Neural crest cell (in vitro differentiated cells): ENCODE data around the gene CGREF1. TPM values are rescaled to one million over a fixed set of nuclear protein-coding genes. Genes with fewer than 3 reads are reported as not detected.

ENCODE experiments used
- DNase-seq: peaks from one replicate; pipeline ENCODE4 v3.0.0; 2021; ENCODE audit warnings: low read depth, mixed read lengths, low spot score
- H3K27ac Mint-ChIP-seq: one replicate; pipeline ENCODE4 v1.8.0; 2021; ENCODE audit warnings: mild to moderate bottlenecking, mixed read lengths; ENCODE audit not compliant: unreplicated experiment
- H3K27me3 Mint-ChIP-seq: 2 replicates; pipeline ENCODE4 v1.8.0; 2021; ENCODE audit warnings: low read depth, mild to moderate bottlenecking, mixed read lengths
- H3K36me3 Mint-ChIP-seq: 2 replicates; pipeline ENCODE4 v1.8.0; 2021; ENCODE audit warnings: low read depth, mild to moderate bottlenecking, mixed read lengths
- H3K4me1 Mint-ChIP-seq: 2 replicates; pipeline ENCODE4 v1.8.0; 2021; ENCODE audit warnings: mixed read lengths
- H3K4me3 Mint-ChIP-seq: one replicate; pipeline ENCODE4 v1.8.0; 2021; ENCODE audit warnings: mild to moderate bottlenecking, mixed read lengths
- H3K9me3 Mint-ChIP-seq: 2 replicates; pipeline ENCODE4 v1.8.0; 2021; ENCODE audit warnings: mixed read lengths
- CTCF ChIP-seq: fragments of 200-600 bp; sonication (generic); conservative IDR thresholded peaks from 2 replicates; pipeline ENCODE4 v1.5.0; 2021; ENCODE audit warnings: antibody characterized with exemption, mild to moderate bottlenecking
- total RNA-seq: library from RNA; stranded (reverse); gene quantifications from 2 replicates; pipeline ENCODE4 v1.2.1, GENCODE V29; 2021

CGREF1 gene
- total RNA-seq, 1 donor from 2014 or later: 2.1 TPM

- H3K9me3 Mint-ChIP-seq: no peaks in the 10 kb centered on the region
- peaks cover 6% of the 10 kb centered on the region for H3K27me3 Mint-ChIP-seq
- DNase-seq: no peak
- H3K4me1 Mint-ChIP-seq: no peaks in the 10 kb centered on the region
- H3K36me3 Mint-ChIP-seq: no peaks in the 10 kb centered on the region
- H3K4me3 Mint-ChIP-seq: no peak overlapping the region
- H3K27ac Mint-ChIP-seq: no peak overlapping the region
- no peak for TF ChIP-seq CTCF
These were observed 16.6 kb downstream of the CGREF1 start for GRCh38 chr2:27102329-27102728.

- Mint-ChIP-seq H3K4me1 (peaks cover 11% of the 10 kb centered on the region), H3K9me3 (no peaks in the 10 kb centered on the region), H3K4me3 (no peak overlapping the region), H3K27me3 (no peaks in the 10 kb centered on the region), H3K27ac (no peak overlapping the region), H3K36me3 (no peaks in the 10 kb centered on the region)
- DNase-seq: no peak
- TF ChIP-seq CTCF: no peak
These were observed 18.9 kb downstream of the CGREF1 start for GRCh38 chr2:27100036-27100435.

- Mint-ChIP-seq H3K27ac (no peak overlapping the region), H3K4me1 (peaks cover 11% of the 10 kb centered on the region), H3K36me3 (no peaks in the 10 kb centered on the region), H3K27me3 (no peaks in the 10 kb centered on the region), H3K4me3 (no peak overlapping the region), H3K9me3 (no peaks in the 10 kb centered on the region)
- TF ChIP-seq CTCF: no peak
- no peak for DNase-seq
These were observed 19.5 kb downstream of the CGREF1 start for GRCh38 chr2:27099334-27099955.

GRCh38 chr2:27097341-27097740, 21.6 kb downstream of the CGREF1 start:
- DNase-seq: no peak
- Mint-ChIP-seq H3K4me1 (peaks cover 11% of the 10 kb centered on the region), H3K36me3 (no peaks in the 10 kb centered on the region), H3K27ac (no peak overlapping the region), H3K9me3 (no peaks in the 10 kb centered on the region), H3K27me3 (no peaks in the 10 kb centered on the region), H3K4me3 (no peak overlapping the region)
- TF ChIP-seq CTCF: no peak

GRCh38 chr2:27096748-27097297, 22.1 kb downstream of the CGREF1 start:
- Mint-ChIP-seq H3K4me3 (no peak overlapping the region), H3K9me3 (no peaks in the 10 kb centered on the region), H3K4me1 (peaks cover 11% of the 10 kb centered on the region), H3K27ac (no peak overlapping the region), H3K27me3 (no peaks in the 10 kb centered on the region), H3K36me3 (no peaks in the 10 kb centered on the region)
- TF ChIP-seq CTCF: no peak
- DNase-seq: no peak
